ENCODE data around the gene MRTFA. TPM values are rescaled to one million over a fixed set of nuclear protein-coding genes. Genes with fewer than 3 reads are reported as not detected.

Gene MRTFA
- total and polyA plus RNA-seq, 8 donors, result 13.6 to 35.3 (median 24.1) TPM

DNA sequence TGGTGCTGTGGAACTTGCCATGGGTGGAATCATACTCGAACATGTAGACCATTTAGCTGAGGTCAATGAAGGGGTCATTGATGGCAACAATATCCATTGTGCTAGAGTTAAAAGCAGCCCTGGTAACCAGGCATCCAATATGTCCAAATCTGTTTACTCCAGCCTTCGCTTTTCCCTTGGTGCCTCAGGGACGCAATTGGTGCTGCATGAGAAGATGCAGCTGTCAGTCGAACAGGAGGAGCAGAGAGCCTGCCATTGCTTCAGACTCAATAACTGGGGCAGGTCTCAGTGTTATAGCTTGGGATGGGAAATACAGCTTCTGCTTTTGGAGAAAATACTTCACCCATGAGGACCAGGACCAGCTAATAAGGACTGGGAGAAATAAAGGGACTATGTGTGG, 37.8 kb upstream of the MRTFA start:
- FAIRE-seq (no peak), ATAC-seq (no peak), DNase-seq (no peak)
- Histone ChIP-seq H3K36me3 (no peaks in the 10 kb centered on the region), H3K9me3 (no peaks in the 10 kb centered on the region), H3K27ac (no peak overlapping the region), H3K4me1 (no peaks in the 10 kb centered on the region), H3K27me3 (peaks cover 0 to 4% (median 0%) of the 10 kb centered on the region in 4 donors), H3K4me3 (no peak overlapping the region)
- TF ChIP-seq, protein P1, sequence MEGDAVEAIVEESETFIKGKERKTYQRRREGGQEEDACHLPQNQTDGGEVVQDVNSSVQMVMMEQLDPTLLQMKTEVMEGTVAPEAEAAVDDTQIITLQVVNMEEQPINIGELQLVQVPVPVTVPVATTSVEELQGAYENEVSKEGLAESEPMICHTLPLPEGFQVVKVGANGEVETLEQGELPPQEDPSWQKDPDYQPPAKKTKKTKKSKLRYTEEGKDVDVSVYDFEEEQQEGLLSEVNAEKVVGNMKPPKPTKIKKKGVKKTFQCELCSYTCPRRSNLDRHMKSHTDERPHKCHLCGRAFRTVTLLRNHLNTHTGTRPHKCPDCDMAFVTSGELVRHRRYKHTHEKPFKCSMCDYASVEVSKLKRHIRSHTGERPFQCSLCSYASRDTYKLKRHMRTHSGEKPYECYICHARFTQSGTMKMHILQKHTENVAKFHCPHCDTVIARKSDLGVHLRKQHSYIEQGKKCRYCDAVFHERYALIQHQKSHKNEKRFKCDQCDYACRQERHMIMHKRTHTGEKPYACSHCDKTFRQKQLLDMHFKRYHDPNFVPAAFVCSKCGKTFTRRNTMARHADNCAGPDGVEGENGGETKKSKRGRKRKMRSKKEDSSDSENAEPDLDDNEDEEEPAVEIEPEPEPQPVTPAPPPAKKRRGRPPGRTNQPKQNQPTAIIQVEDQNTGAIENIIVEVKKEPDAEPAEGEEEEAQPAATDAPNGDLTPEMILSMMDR (IDR thresholded peaks at IDR 0.05), result no peak
- intact Hi-C loops (cut with DNase I), result no loop called here
- WGBS, 2 donors, result 77 to 80% methylated on average over 4 of the region's 4 CpGs

DNA sequence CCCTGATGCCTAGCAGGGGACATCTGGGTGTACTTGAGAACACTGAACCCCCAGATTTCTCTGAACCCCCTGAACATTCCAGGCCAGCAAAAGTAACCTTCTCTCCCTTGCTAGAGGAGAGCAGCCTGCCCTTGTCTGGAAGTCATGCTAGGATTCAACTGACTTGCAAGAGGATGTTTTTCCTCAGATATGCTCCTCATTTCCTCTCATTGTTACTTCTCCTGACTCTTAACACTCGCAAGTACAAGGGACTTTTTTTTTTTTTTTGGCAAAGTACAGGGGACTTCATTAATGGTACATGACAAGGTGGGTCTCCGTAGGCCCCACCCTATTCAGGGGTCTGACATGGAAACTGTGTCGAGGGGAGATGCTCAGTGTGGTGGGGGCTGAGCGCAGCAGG, 36.5 kb upstream of the MRTFA start:
- DNase-seq, result no peak
- Histone ChIP-seq H3K27ac (no peak overlapping the region), H3K27me3 (no peaks in the 10 kb centered on the region), H3K4me1 (no peaks in the 10 kb centered on the region), H3K4me3 (no peak overlapping the region), H3K9me3 (no peaks in the 10 kb centered on the region), H3K36me3 (no peaks in the 10 kb centered on the region)
- 84% methylated on average over 4 of the region's 4 CpGs for WGBS, 2 donors
- no peak for FAIRE-seq
- intact Hi-C loops (cut with DNase I), result no loop called here
- TF ChIP-seq, protein P1 (IDR thresholded peaks at IDR 0.05), result no peak
- ATAC-seq, result no peak

DNA sequence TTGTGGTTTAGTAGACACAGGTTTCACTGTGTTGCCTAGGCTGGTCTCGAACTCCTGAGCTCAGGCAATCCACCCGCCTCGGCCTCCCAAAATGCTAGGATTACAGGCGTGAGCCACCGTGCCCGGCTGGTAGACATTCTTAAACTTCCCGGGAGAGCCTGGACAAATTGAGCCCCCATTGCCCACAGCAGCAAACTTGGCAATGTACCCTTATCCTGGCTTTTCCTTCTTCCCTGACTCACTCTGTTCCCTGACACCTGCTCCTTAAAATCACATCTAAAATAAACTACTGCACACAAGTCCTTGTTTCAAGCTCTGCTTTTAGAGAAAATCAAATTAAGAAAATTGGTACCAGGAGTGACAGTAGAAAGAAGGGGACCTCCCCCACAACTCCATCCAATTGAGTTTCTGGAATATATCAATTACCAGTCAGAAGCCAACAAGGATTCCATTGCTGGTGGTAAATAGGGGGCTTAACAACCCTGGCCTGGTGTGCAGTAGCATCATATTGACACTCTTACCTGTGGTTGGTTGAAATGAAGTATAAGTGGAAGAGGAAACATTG, 35.4 kb upstream of the MRTFA start:
- Histone ChIP-seq H3K27ac (no peak overlapping the region), H3K4me3 (no peak overlapping the region), H3K36me3 (no peaks in the 10 kb centered on the region), H3K27me3 (no peaks in the 10 kb centered on the region), H3K4me1 (no peaks in the 10 kb centered on the region), H3K9me3 (no peaks in the 10 kb centered on the region)
- 91 to 100% methylated on average over 7 of the region's 7 CpGs for WGBS, 2 donors
- TF ChIP-seq, protein P1 (IDR thresholded peaks at IDR 0.05), result no peak
- DNase-seq (no peak), FAIRE-seq (no peak), ATAC-seq (no peak)
- intact Hi-C loops (cut with DNase I), result no loop called here

DNA sequence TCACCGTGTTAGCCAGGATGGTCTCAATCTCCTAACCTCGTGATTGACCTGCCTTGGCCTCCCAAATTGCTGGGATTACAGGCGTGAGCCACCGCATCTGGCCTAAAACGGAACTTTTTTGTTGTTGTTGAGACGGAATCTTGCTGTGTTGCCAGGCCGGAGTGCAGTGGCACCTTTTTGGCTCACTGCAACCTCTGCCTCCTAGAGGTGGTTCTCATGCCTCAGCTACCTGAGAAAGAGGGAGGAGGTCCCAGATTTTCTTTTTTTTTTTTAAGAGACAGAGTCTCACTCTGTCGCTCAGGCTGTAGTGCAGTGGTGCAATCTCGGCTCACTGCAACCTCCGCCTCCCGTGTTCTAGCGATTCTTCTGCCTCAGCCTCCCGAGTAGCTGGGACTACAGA, 34.9 kb upstream of the MRTFA start:
- no peaks in the 10 kb centered on the region for H3K9me3 ChIP-seq
- no peaks in the 10 kb centered on the region for H3K27me3 ChIP-seq
- ATAC-seq (no peak), FAIRE-seq (no peak), DNase-seq (no peak)
- WGBS, 2 donors, result 89 to 92% methylated on average over 13 of the region's 13 CpGs
- no peaks in the 10 kb centered on the region for H3K4me1 ChIP-seq
- H3K27ac ChIP-seq, result no peak overlapping the region
- no peaks in the 10 kb centered on the region for H3K36me3 ChIP-seq
- TF ChIP-seq, protein P1 (IDR thresholded peaks at IDR 0.05), result no peak
- no peak overlapping the region for H3K4me3 ChIP-seq
- intact Hi-C loops (cut with DNase I), result no loop called here

DNA sequence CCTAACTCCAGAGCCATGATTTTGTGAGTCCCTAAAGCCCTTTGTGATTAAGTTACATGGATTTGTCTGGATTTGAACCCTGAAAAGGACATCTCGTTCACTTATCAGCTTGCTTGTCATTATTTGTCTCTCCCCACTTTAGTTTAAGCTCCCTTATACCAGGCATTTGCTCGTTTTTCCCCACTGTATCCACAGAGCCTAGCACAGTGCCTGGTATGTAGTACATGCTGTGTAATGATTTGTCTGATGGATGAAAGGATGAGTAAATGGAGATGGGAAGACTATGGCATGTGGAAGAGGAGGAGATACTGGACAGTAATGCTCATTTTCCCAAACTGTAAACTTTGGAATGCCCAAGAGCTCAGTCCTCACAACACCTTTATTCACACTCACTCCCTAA, 33.5 kb upstream of the MRTFA start:
- Histone ChIP-seq H3K4me1 (no peaks in the 10 kb centered on the region), H3K27me3 (no peaks in the 10 kb centered on the region), H3K36me3 (no peaks in the 10 kb centered on the region), H3K27ac (no peak overlapping the region), H3K9me3 (no peaks in the 10 kb centered on the region), H3K4me3 (no peak overlapping the region)
- no peak for FAIRE-seq
- WGBS, 2 donors, result 41 to 46% methylated on average over 2 of the region's 2 CpGs
- TF ChIP-seq, protein P1 (IDR thresholded peaks at IDR 0.05), result no peak
- no peak for ATAC-seq
- intact Hi-C loops (cut with DNase I), result no loop called here
- DNase-seq, result no peak
